ENCODE measurements around the gene CTBP1.

The CTBP1 gene

DNA sequence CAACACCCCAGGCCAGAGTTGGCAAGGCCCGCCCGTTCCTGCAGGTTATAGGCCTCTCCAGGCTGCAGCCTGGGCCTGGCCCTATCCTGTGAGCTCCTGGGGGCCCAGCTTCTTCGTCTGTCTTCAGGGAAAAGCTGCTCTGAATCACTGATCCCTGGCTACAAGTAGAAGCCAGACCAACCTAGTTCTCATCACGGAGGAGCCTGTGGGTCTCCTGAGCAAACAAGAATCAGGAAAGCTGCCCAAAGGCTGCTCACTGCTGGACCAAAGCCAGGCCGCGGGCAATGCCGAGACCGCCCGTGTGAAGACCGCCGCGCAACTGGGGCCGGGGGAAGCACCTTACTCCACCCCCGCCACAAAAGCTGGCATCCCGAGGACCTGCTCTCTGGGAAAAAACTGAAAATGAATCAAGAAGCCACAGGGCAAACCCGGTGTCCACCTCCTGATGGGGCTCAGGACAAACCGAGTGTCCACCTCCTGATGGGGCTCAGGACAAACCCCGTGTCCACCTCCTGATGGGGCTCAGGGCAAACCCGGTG, 12.8 kb downstream of the CTBP1 start:
- DNase-seq, result no peak

GRCh38 chr4:1235381-1236102, 13.4 kb downstream of the CTBP1 start:
- DNase-seq, result no peak

GRCh38 chr4:1234811-1235292, 14.1 kb downstream of the CTBP1 start:
- DNase-seq, result no peak

- DNase-seq, result no peak
Observed at GRCh38 chr4:1234309-1234695, 14.6 kb downstream of the CTBP1 start.

DNA sequence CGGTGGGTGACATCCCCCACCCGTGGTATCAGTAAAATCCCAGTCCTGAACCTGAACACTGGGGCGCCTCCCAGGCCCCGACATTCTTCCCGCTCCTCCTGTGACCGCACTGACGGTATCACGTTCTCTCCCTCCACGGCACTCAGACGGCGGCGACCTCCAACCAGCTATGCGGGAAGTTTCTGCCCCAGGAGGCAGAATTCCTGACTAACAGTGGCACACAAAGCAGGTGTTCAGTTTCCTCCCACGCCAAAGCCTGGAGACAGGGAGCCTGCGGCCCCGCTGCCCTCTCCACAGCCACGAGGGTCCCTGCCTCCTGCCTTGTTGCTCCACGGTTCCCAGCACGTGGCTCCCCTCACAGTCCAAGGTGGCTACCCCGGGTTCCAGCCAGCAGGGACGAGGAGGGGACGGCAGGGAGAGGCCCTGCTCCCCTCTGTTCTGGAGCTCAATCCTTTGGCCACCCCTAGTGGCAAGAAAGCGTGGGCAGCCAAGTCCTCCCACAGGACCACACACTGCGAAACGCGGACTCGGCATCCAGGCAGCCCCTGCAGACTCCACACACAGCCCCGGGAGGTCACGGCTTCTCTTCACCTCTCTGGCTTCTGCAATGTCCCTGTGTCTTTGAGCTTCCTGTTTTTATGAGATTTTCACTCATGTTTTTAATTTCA, 15.2 kb downstream of the CTBP1 start:
- no peak for DNase-seq

DNA sequence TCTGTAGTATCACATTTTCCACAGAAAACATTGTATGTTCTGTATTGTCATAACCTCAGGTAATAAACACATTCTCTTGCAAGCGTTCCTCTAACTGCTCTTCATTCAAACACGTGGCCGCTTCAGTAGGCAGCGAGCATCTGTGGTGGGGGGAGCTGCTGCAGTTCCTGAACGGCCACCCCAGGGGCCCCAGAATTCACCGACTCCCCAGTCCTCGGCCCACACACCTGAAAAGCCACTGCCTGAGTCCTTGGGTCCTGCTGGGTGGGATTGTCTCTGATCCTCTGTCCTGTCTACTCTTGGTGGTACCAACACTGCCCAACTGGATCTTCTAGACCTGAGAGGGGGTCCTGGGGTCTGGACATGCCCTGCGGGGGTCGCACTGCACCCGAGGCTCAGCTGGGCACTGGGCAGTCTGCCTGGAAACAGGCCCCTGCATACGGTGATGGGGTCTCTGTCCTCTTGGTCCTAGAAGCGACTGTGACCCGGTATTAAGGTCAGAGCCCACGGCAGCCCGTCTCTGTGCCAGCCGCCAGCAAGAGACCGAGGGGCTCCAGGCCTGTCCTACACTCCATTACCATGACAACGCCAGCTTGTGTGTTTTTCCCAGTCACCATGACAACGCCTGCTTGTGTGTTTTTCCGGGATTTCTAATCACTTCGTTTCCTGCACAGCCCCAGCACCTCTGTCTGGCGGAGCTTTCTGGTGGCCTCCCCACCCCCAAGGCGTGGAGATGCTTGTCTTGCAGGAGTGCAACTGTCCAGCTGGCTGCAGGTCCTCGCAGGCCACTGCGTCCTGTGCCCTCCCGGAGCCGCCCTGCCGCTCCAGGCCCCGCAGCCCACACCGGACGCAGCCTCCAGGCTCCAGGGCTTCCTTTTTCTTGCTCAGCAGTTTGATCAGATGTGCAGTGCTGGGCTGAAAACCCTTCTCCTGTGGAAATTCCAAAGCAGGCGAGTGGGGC, 16.0 kb downstream of the CTBP1 start:
- DNase-seq, result no peak

DNA sequence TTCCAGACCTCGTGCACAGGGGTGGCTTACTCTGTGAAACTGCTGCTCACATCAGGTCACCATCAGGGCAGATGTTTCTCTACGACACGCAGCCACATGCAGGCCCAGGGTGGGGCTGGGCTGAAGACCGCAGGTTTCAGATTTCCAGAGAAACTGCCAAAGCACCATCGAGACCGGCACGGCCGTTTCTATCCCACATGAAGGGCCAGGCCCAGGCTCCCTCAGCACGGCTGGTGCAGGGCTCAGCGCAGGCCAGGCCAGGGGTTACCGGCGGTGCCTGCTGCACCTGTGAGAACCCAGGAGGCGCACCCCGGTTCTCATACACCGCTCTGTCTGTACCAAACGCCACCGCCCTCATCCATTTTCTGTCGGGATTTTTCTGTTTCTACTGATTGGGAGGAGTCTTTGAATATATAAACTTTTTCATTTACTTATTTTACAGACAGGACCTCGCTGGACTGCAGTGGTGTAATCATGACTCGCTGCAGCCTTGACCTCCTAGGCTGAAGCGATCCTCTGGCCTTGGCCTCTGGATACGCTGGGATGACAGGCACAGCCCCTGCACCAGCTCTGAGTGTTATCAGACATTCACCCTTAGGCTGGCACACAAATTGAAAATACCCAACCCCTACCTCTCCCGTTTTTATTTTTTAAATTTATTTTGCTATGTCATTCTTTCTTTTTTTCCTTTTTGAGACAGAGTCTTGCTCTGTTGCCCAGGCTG, 17.1 kb downstream of the CTBP1 start:
- DNase-seq, result no peak

- DNase-seq, result no peak
Observed at GRCh38 chr4:1230971-1231636, 17.8 kb downstream of the CTBP1 start.

DNA sequence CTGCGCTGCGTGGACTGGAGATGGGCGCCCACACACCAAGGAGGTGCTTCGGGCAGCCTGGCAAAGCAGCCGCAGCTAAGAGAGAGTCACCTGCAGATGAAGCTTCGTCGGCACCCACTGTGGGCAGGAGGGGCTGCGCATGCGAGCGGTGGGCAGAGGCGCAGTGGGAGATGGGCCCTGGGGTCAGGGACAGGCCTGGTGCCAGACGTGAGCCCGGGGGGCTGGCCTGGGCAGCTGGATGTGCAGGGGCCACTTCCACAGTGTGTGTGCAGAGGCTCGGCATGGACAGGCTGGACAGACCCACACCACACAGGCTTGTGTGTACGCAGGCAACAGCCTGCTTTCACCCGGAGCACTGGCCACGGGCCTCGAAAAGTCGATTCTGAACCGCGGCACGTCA, 18.6 kb downstream of the CTBP1 start:
- DNase-seq, result no peak

DNA sequence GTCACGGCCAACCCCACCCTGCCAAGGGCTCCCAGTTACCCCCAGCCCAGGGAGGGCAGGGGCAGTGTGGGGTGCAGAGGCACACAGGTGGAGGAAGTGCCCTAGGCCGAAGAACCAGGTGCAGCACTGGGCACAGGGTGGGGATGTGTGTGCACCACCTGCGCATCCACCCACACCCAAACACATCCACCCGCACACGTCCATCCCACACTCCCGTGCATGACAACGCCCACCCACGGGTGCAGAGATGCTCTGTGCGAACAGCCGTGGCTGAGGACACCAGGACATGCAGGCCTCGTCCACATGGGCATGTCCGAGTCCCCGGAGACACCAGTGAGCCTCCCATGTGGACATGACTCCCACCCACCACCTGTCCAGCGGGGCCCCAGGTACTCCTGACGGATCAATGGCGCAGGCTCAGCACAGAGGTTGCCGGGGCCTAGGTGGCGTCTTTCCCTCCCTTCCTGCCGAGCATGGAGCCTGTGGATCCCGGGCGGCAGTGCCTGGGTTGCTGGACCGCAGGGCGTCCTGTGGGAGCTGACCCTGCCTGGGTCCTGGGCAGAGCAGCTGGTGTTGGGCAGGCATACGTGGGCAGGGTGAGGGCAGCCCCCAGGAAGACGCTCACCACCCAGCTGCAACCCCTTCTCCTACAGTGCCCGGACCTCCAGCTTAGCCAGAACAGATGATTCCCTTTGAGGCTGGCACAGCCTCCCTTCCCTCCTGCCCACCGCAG, 19.6 kb downstream of the CTBP1 start:
- no peak for DNase-seq

DNA sequence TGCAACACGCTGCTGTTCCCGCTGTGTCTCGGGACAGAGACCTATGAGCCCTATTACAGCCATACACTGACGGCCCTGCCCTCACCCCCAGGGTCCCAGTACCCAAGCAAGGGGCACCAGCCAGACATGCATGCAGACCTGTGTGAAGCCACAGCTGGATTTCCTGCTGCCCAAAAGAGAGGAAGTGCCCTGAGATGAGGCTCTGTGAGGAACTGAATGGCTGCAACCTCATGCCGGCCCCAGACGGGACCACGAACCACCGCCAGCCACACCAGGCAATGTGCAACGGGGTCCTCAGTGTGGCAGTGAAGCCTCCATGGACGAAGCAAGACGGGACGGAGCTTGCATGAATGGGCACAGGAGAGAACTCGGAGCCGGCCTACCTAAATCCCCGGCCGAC, 21.1 kb downstream of the CTBP1 start:
- DNase-seq, result no peak

GRCh38 chr4:1226598-1226997, 22.3 kb downstream of the CTBP1 start:
- DNase-seq, result no peak

GRCh38 chr4:1226144-1226481, 22.8 kb downstream of the CTBP1 start:
- DNase-seq, result no peak

GRCh38 chr4:1225272-1226143, 23.4 kb downstream of the CTBP1 start:
- no peak for DNase-seq

- no peak for DNase-seq
Observed at GRCh38 chr4:1223841-1224809, 24.8 kb downstream of the CTBP1 start.

DNA sequence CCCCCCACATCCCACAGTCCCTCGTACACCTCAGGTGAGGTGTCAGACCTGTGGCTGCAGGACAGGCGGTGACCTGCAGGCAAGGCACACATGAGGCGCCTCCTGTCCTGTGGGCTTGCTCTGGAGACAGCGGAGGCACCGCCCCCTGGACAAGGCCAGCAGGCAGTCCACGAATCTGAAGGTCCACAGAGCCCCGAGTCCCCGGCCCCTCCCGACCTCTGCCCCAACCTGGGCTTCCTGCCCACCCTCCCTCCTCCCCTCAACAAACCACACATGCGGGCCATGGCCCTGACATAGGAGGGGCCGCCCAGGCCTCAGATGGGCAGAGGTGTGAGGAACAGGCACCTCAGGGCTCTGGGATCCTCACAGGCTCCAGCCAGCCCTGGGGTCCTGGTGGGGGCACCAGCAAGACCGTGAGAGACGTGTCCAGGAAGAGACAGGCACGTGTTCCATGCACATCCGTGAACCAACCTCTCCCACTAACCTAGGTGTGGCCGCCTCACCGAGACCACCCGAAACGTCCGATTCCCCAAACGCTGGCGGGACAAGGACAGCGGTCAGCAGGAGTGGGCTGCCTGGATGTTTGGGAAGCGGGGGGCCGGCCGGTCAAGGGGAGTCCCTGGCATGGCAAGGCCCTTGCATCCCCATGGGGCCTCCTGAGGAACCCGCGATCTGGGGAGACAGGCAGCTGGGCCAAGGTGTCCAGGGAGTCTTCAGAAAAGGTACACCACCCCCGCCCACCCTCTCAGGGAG, 25.8 kb downstream of the CTBP1 start:
- DNase-seq, result no peak

DNA sequence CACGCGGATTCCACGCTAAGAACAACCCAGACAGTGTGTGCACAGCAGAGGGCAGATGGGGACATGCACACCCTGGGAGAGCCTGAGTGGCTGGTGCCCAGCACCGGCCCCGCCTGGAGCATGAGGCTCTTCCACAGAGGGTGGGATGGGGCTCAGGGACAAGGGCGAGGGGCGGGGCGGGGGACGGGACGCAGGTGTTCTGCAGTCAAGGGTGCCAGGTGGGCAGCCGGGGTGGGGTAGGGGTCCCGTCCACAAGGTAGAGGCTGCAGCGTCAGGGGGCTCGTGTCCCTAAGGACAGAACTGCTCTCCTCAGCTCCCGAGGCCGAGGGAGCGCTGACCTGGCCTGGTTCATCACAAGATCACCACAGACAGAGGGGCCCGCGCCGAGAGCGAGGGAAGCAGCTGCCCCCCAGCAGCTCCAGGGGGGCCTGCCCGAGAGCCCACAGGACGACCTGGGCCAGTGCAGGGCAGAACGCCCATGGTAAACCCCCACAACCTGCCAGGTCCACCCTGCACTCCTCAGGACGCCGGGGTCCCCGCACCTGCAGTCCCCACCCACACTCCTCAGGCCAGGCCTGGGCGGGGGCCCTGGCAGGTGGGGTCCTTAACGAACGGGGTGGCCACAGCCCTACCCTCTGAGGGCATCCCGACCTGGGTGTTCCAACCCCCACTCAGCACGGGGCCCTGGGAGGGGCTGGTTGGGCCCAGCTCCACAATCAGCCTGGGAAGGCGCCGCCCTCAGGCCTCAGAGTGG, 26.7 kb downstream of the CTBP1 start:
- no peak for DNase-seq
